Right atrium auricular region (tissue), 2 donors: ENCODE results near the gene THRB. TPM values are rescaled to one million over a fixed set of nuclear protein-coding genes. Genes with fewer than 3 reads are reported as not detected.

Experiments used
- DNase-seq: peaks from one replicate; pipeline ENCODE4 v3.0.0-alpha.2; 2019; ENCODE audit warnings: low spot score
- H3K27ac ChIP-seq, 2 donors: fragments of 200-600 bp; sonication (generic); 1 replicate in 1 of 2; 2 replicates in 1 of 2; pipeline ENCODE4 v1.5.1; 2016 to 2019
- H3K27me3 ChIP-seq, 2 donors: fragments of 200-600 bp; sonication (generic); one replicate each; pipeline versions ENCODE4 v1.5.1 to v1.6.0; 2017 to 2019
- H3K36me3 ChIP-seq: fragments of 200-600 bp; sonication (generic); one replicate; pipeline ENCODE4 v1.5.1; 2016
- H3K4me1 ChIP-seq, 2 donors: fragments of 200-600 bp; sonication (generic); one replicate each; pipeline versions ENCODE4 v1.5.1 to v1.6.0; 2017 to 2019
- H3K4me3 ChIP-seq, 2 donors: fragments of 200-600 bp; sonication (generic); 1 replicate in 1 of 2; 2 replicates in 1 of 2; pipeline ENCODE4 v1.5.1; 2017 to 2019; ENCODE audit warnings: mild to moderate bottlenecking in 1 of 2, moderate library complexity in 1 of 2
- H3K9me3 ChIP-seq, 2 donors: fragments of 200-600 bp; sonication (generic); one replicate each; pipeline ENCODE4 v1.5.1; 2019
- total RNA-seq, 2 donors: library from RNA; depleted of rRNA; stranded (reverse); fragments of >200 nt; gene quantifications; one replicate each; pipeline ENCODE4 v1.1.0, GENCODE V29; 2016
- TF ChIP-seq, protein P1 (sequence below), 2 donors: fragments of 200-600 bp; sonication (generic); IDR thresholded peaks; one replicate each; pipeline ENCODE4 v1.5.1; 2019; ENCODE audit warnings: antibody characterized with exemption in 2 of 2

THRB gene
- total RNA-seq, 2 donors from 2014 or later = 4.2 to 7.0 TPM

DNA sequence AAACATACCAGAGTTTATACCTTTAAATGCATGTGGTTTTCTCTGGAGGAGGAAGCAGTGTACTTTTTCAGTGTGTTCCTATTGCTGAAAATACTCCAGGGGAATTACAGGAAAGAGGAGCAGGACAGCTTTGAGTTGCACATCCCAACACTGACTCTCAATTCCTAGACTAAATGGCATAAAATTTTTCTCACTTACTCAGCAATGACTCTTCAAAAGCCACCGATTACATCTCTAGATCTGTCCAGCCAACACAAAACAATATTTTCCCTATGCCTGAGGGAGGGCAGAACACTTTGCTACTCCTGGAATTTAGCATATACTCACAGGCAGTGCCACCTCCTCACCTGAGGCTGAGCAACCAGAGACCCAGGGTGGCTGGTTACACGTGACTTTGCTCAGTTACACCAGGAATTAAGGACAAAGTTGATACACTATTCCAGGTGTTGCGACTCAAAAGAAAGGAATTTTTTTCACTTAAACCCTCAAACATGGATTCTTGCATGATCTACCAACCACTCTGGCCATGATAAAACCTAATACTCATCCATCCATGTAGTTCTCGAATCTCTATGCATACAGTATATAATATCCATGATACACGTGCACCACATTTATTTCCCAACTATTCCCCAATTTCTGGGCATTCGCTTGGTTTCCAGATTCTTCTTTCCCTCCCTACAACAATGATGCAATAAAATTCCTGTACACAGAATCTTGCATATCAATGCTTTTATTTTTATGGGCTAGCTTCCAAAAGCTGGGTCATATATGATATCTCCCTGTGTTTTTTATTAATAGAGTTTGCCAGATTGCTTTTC is 194.6 kb downstream of the THRB start:
- Histone ChIP-seq H3K36me3 (no peaks in the 10 kb centered on the region), H3K9me3 (no peaks in the 10 kb centered on the region), H3K4me1 (no peaks in the 10 kb centered on the region), H3K27me3 (no peaks in the 10 kb centered on the region), H3K4me3 (no peak overlapping the region), H3K27ac (no peak overlapping the region)
- TF ChIP-seq, protein P1, sequence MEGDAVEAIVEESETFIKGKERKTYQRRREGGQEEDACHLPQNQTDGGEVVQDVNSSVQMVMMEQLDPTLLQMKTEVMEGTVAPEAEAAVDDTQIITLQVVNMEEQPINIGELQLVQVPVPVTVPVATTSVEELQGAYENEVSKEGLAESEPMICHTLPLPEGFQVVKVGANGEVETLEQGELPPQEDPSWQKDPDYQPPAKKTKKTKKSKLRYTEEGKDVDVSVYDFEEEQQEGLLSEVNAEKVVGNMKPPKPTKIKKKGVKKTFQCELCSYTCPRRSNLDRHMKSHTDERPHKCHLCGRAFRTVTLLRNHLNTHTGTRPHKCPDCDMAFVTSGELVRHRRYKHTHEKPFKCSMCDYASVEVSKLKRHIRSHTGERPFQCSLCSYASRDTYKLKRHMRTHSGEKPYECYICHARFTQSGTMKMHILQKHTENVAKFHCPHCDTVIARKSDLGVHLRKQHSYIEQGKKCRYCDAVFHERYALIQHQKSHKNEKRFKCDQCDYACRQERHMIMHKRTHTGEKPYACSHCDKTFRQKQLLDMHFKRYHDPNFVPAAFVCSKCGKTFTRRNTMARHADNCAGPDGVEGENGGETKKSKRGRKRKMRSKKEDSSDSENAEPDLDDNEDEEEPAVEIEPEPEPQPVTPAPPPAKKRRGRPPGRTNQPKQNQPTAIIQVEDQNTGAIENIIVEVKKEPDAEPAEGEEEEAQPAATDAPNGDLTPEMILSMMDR (IDR thresholded peaks at IDR 0.05) = no peak
- no peak for DNase-seq

DNA sequence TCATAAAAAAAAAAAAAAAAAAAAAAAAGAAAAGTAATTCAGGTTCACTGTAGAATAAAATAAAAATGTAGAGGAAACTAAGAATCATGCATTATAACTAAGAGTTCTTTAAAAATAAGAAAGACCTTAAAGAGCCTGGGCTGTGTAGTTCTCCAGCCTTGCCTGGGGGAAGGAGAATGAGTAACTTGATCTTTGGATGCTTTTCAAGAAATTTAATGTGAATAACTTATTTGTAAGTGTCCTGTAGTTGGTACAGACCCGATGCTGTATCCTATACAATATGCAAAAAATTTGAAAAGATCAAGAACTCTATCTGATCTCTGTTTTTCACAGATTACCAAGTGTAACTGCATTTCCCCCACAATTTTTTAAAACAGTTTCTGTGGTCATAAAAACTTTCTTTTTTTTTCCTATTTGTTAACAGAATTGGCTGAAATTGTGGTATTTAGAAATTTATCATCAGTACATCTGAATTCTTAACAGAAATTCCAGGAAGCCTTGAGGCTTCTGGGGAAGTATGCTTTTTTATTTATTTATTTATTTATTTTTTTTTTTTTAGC is 195.3 kb downstream of the THRB start:
- Histone ChIP-seq H3K4me3 (no peak overlapping the region), H3K9me3 (peaks cover 0 to 3% of the 10 kb centered on the region in 2 donors), H3K4me1 (no peaks in the 10 kb centered on the region), H3K27me3 (no peaks in the 10 kb centered on the region), H3K36me3 (no peaks in the 10 kb centered on the region), H3K27ac (no peak overlapping the region)
- no peak for DNase-seq
- TF ChIP-seq, protein P1 (IDR thresholded peaks at IDR 0.05) = no peak

DNA sequence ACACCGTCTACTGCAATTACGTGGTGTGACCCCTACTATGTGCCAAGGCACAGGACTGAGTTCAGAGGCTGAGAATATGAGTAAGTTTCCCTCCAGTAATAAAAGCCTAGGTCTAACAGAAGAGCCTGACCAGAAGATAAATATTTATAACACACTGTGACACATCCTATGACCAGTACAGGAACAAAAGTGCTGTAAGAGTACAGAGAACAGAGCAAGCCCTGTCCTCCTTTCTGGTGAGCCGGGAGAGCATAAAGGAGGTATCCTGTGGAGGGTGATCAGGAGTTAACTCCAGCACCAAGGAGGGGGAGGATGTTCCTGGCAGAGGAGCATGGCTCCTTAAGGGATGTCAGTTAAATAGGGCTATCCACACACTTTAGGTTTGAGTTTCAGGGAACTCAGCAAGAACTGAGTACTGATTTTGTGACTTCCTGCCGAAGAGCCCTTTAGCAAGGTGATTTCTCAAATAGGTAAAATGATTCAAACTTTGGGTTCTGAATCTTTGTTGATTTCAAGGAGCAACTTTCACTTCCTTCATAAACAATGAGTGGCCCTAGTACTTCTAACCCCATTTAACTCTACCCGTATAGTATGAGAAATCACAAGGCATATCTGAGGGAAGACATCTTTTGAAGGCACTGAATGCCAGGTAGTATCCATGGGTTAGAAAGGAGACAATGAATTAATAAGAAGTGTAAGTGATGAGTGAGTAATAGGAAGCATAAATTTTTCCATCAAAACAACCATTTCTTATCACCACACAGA is 198.0 kb downstream of the THRB start:
- Histone ChIP-seq H3K4me3 (no peak overlapping the region), H3K27ac (no peak overlapping the region)
- TF ChIP-seq, protein P1 (IDR thresholded peaks at IDR 0.05) = no peak

DNA sequence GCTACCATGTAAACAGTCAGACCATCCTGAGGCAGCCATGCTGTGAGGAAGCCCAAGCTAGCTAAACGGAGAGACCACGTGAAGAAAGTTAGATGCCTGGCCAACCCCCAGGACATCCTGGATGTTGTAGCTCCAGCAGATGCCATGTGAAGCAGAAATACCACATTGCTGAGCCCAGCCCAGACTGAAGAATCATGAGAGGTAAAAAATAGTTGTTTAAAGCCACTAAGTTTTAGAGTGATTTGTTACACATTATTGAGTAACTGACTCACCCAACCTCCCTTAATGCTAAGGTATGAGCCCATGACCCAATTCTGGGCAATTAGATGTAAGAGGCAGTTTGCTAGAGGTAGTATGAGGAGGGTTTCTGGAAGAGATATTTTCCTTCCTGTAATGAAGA is 200.5 kb downstream of the THRB start:
- Histone ChIP-seq H3K27me3 (no peaks in the 10 kb centered on the region), H3K36me3 (no peaks in the 10 kb centered on the region), H3K27ac (no peak overlapping the region), H3K4me3 (no peak overlapping the region), H3K4me1 (peaks cover 0 to 1% of the 10 kb centered on the region in 2 donors), H3K9me3 (peaks cover 0 to 7% of the 10 kb centered on the region in 2 donors)
- DNase-seq = no peak
- TF ChIP-seq, protein P1 (IDR thresholded peaks at IDR 0.05) = no peak

More for the DNA sequence above, 198.0 kb downstream of the THRB start:
- H3K9me3 ChIP-seq = peaks cover 0 to 7% of the 10 kb centered on the region in 2 donors
- no peaks in the 10 kb centered on the region for H3K36me3 ChIP-seq
- no peaks in the 10 kb centered on the region for H3K4me1 ChIP-seq
- DNase-seq = no peak
- H3K27me3 ChIP-seq = no peaks in the 10 kb centered on the region

DNA sequence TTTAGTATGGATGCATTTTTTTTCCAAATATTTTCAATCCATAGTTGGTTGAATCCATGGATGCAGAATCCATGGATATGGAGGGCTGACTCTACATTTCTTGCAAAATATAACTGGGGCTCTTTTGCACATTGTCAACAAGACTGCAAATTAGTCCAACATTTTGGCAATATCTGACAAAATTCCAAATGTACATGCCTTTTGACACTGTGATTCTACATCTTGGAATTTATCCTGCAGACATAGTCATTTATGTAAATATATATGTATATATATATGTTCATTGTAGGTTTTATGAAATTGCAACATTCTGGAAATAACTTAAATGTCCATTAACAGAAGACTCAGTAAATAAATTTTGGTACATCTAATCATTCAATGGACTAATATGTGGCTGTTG is 203.0 kb downstream of the THRB start:
- H3K27me3 ChIP-seq = no peaks in the 10 kb centered on the region
- no peak overlapping the region for H3K27ac ChIP-seq
- no peak for DNase-seq
- TF ChIP-seq, protein P1 (IDR thresholded peaks at IDR 0.05) = no peak
- peaks cover 0 to 7% of the 10 kb centered on the region in 2 donors for H3K9me3 ChIP-seq
- no peak overlapping the region for H3K4me3 ChIP-seq
- no peaks in the 10 kb centered on the region for H3K36me3 ChIP-seq
- H3K4me1 ChIP-seq = peaks cover 0 to 15% of the 10 kb centered on the region in 2 donors
